Mesothelial cell of epicardium (in vitro differentiated cells): ENCODE data around the gene MXRA8. TPM values are rescaled to one million over a fixed set of nuclear protein-coding genes. Genes with fewer than 3 reads are reported as not detected.

Experiments used
- DNase-seq, 2 experiments: peaks; one replicate each; pipeline ENCODE4 v3.0.0; 2021; ENCODE audit warnings: low spot score in 2 of 2; ENCODE audit not compliant: unreplicated experiment in 2 of 2
- H3K27ac Mint-ChIP-seq: 2 replicates; pipeline ENCODE4 v1.8.0; 2021; ENCODE audit warnings: mixed read lengths
- H3K27me3 Mint-ChIP-seq: 2 replicates; pipeline ENCODE4 v1.8.0; 2021; ENCODE audit warnings: low read depth, mixed read lengths
- H3K36me3 Mint-ChIP-seq: 2 replicates; pipeline ENCODE4 v1.8.0; 2021; ENCODE audit warnings: mixed read lengths
- H3K4me1 Mint-ChIP-seq: 2 replicates; pipeline ENCODE4 v1.8.0; 2021; ENCODE audit warnings: mixed read lengths
- H3K4me3 Mint-ChIP-seq: 2 replicates; pipeline ENCODE4 v1.8.0; 2021; ENCODE audit warnings: mild to moderate bottlenecking, moderate library complexity, mixed read lengths
- H3K9me3 Mint-ChIP-seq: 2 replicates; pipeline ENCODE4 v1.8.0; 2021; ENCODE audit warnings: mixed read lengths
- total RNA-seq: library from RNA; stranded (reverse); gene quantifications from 3 replicates; pipeline ENCODE4 v1.2.1, GENCODE V29; 2021
- TF ChIP-seq, protein P1 (sequence below): fragments of 200-600 bp; sonication (generic); IDR thresholded peaks from one replicate; pipeline ENCODE4 v1.5.0; 2021; ENCODE audit warnings: antibody characterized with exemption; ENCODE audit not compliant: unreplicated experiment

MXRA8 gene, protein sequence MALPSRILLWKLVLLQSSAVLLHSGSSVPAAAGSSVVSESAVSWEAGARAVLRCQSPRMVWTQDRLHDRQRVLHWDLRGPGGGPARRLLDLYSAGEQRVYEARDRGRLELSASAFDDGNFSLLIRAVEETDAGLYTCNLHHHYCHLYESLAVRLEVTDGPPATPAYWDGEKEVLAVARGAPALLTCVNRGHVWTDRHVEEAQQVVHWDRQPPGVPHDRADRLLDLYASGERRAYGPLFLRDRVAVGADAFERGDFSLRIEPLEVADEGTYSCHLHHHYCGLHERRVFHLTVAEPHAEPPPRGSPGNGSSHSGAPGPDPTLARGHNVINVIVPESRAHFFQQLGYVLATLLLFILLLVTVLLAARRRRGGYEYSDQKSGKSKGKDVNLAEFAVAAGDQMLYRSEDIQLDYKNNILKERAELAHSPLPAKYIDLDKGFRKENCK
- 157 to 163 TPM (median 161 TPM) in 3 replicates for total RNA-seq

DNA sequence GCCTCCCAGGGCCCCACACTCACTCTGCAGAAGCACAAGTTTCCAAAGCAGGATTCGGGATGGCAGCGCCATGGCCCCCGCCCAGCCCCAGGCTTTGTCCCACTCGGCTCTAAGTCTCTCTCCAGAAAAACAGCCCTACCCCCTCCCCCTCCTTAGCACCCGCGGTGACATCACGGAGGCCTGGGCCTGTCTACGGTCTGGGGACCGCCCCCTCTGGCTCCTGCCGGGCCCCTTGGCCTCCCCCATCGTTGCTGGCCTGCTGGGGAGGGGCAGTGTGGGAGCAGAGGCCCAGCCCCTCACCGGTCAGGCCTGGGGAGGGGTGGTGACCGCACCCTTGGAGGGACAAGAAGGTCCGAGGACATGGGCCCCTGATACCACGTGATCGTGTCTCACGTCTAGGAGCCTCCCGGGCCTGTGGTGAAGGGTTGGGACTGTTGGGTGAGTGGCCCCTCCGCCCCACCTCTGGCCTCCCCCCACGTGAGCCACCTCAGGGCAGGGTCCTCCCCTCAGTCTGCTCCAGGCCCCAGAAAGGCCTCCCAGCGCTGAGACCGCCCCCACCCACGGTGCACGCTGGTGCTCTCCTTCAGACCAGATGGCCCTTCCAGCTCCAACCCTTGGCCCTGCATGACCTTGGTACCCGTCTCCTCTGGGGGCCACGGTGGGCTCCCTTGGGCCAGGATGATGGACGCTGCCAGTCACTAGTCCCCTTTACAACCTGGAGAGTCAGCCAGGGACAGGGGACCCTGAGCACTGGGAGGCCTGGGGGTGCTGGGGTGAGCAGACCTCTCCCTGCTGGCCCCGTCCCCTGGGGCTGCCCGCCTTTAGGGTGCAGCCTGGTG lies at the start of gene MXRA8:
Gene MXRA8, minus strand, starts transcription at position 123 of the 839 bp plus-strand sequence. Its CDS starts 51 bp downstream, at position 72.
- H3K4me1 Mint-ChIP-seq: peaks cover 38% of the 10 kb centered on the region
- peaks cover 2% of the 10 kb centered on the region for H3K27me3 Mint-ChIP-seq
- H3K9me3 Mint-ChIP-seq: no peaks in the 10 kb centered on the region
- H3K27ac Mint-ChIP-seq: peak within 1 kb of the TSS; percentile 94
- TF ChIP-seq, protein P1, sequence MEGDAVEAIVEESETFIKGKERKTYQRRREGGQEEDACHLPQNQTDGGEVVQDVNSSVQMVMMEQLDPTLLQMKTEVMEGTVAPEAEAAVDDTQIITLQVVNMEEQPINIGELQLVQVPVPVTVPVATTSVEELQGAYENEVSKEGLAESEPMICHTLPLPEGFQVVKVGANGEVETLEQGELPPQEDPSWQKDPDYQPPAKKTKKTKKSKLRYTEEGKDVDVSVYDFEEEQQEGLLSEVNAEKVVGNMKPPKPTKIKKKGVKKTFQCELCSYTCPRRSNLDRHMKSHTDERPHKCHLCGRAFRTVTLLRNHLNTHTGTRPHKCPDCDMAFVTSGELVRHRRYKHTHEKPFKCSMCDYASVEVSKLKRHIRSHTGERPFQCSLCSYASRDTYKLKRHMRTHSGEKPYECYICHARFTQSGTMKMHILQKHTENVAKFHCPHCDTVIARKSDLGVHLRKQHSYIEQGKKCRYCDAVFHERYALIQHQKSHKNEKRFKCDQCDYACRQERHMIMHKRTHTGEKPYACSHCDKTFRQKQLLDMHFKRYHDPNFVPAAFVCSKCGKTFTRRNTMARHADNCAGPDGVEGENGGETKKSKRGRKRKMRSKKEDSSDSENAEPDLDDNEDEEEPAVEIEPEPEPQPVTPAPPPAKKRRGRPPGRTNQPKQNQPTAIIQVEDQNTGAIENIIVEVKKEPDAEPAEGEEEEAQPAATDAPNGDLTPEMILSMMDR: no peak
- H3K36me3 Mint-ChIP-seq: no peaks in the 10 kb centered on the region
- peak in 1 of 2 experiments; percentile 54 for DNase-seq
- H3K4me3 Mint-ChIP-seq: peak within 1 kb of the TSS; percentile 78

- Mint-ChIP-seq H3K27ac (peak overlapping the region; percentile 85), H3K27me3 (no peaks in the 10 kb centered on the region), H3K9me3 (peaks cover 4% of the 10 kb centered on the region), H3K4me1 (peaks cover 28% of the 10 kb centered on the region), H3K36me3 (peaks cover 19% of the 10 kb centered on the region), H3K4me3 (peak overlapping the region; percentile 92)
- TF ChIP-seq, protein P1: peak; percentile 25
- DNase-seq: no peak
Observed at GRCh38 chr1:1407636-1408318, 49.4 kb upstream of the MXRA8 start.

DNA sequence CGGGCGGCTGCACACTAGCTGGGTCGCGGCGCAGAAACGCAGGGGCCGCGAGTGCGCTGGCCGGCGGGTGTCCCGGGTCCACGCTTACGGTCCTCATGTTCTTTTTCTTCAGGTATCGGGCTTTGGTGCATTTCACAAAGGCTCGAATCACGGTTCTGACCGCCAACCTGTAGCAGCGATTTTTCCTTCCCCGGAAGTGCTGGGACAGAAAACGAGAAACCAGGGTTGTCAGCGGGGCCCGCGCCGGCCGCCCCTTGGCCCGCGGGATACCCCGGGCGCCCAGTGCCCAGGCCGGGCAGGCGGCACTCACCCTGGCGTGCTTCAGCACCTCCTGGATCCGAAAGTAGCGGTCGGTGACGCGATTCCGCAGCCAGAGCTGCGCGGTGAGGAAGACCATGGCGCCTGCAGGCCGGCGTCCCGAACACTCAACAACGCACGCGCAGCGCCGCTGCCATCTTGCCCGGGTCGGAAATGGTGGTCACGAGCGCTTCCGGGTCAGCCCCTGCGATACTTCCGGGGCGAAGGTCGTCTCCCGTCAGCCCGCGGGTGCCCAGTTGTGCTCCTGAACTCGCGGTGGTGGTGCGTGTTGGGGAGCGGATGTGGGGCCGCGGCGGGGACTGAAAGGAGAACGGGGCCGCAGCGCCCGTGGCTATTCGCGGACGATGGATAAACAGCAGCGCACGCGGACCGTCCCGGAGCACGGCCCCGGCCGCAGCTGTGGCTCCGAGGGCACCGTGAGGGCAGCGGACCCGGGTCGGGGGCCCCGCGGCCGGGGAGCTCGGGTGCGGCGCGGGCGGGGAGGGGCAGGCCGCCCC lies 48.7 kb upstream of the MXRA8 start, which contains the start of gene MRPL20:
Gene MRPL20, minus strand, starts transcription at position 473 of the 815 bp plus-strand sequence. Its CDS starts 76 bp downstream, at position 397.
- TF ChIP-seq, protein P1: no peak
- peak within 1 kb of the TSS; percentile 92 for H3K4me3 Mint-ChIP-seq
- H3K27ac Mint-ChIP-seq: peak within 1 kb of the TSS; percentile 94
- H3K9me3 Mint-ChIP-seq: no peaks in the 10 kb centered on the region
- H3K4me1 Mint-ChIP-seq: peaks cover 28% of the 10 kb centered on the region
- no peaks in the 10 kb centered on the region for H3K27me3 Mint-ChIP-seq
- DNase-seq: peak; percentile 78 to 86
- H3K36me3 Mint-ChIP-seq: peaks cover 21% of the 10 kb centered on the region

GRCh38 chr1:1406101-1406820 lies 47.9 kb upstream of the MXRA8 start:
- DNase-seq: no peak
- peak overlapping the region; percentile 90 for H3K27ac Mint-ChIP-seq
- TF ChIP-seq, protein P1: no peak
- peaks cover 28% of the 10 kb centered on the region for H3K4me1 Mint-ChIP-seq
- no peaks in the 10 kb centered on the region for H3K9me3 Mint-ChIP-seq
- H3K27me3 Mint-ChIP-seq: no peaks in the 10 kb centered on the region
- H3K36me3 Mint-ChIP-seq: peaks cover 23% of the 10 kb centered on the region
- H3K4me3 Mint-ChIP-seq: peak overlapping the region; percentile 92
